K562 (cell line): Measurements from ENCODE around the gene RPRD1B. TPM values are rescaled to one million over a fixed set of nuclear protein-coding genes. Genes with fewer than 3 reads are reported as not detected.

Experiments
- ATF2 ChIP-seq: sonication (generic); formaldehyde crosslinking; IDR thresholded peaks from 2 replicates; pipeline ENCODE4 v1.8.1; 2022; ENCODE audit warnings: missing genetic modification reagents
- ATF3 ChIP-seq, 2 experiments: fragments of 450-650 bp in 1 of 2; sonication (generic) in 1 of 2; formaldehyde crosslinking in 1 of 2; IDR thresholded peaks in 1 of 2; conservative IDR thresholded peaks in 1 of 2; 2 replicates each; pipeline versions ENCODE4 v1.6.1 to v1.8.1; 2016 to 2023; ENCODE audit warnings: mild to moderate bottlenecking in 2 of 2, moderate library complexity in 2 of 2, inconsistent platforms in 1 of 2, missing genetic modification reagents in 1 of 2
- ATF7 ChIP-seq: fragments of 450-650 bp; IDR thresholded peaks from 2 replicates; pipeline ENCODE4 v1.7.1; 2014; ENCODE audit warnings: mild to moderate bottlenecking, moderate library complexity
- BRD9 ChIP-seq: fragments of 450-650 bp; IDR thresholded peaks from 2 replicates; pipeline ENCODE4 v1.6.1; 2018; ENCODE audit warnings: low read depth; ENCODE audit not compliant: partially characterized antibody
- CREB3 ChIP-seq: fragments of 450-650 bp; conservative IDR thresholded peaks from 2 replicates; pipeline ENCODE4 v1.6.1; 2016; ENCODE audit warnings: missing genetic modification characterization, low read depth, mild to moderate bottlenecking, missing compliant biosample characterization, moderate library complexity
- ESRRA ChIP-seq: fragments of 450-650 bp; IDR thresholded peaks from 2 replicates; pipeline ENCODE4 v1.6.1; 2014; ENCODE audit warnings: low read depth, mild to moderate bottlenecking, moderate library complexity, borderline replicate concordance
- ETV6 ChIP-seq, 3 experiments: fragments of 150-350 bp in 1 of 3; sonication (generic) in 1 of 3; formaldehyde crosslinking in 1 of 3; IDR thresholded peaks; 2 replicates each; pipeline versions ENCODE4 v1.6.1 to v1.8.0; 2014 to 2022; ENCODE audit warnings: borderline replicate concordance in 2 of 3, low read depth in 2 of 3, antibody characterized with exemption in 1 of 3, low read length in 1 of 3, mild to moderate bottlenecking in 1 of 3, missing genetic modification reagents in 1 of 3
- HNRNPUL1 ChIP-seq: fragments of 200-400 bp; formaldehyde crosslinking; IDR thresholded peaks from 2 replicates; pipeline ENCODE4 v1.6.1; 2017; ENCODE audit warnings: low read length
- MBD2 ChIP-seq: sonication (generic); IDR thresholded peaks from 2 replicates; pipeline ENCODE4 v1.6.1; 2016; ENCODE audit warnings: low read depth, borderline replicate concordance
- MECOM ChIP-seq: fragments of 250-450 bp; sonication (Bioruptor Pico); IDR thresholded peaks from 2 replicates; pipeline ENCODE4 v1.8.0; 2022; ENCODE audit warnings: inconsistent platforms
- NRF1 ChIP-seq, 2 experiments: fragments of 450-650 bp; IDR thresholded peaks in 1 of 2; conservative IDR thresholded peaks in 1 of 2; 2 replicates each; pipeline ENCODE4 v1.6.1; 2014; ENCODE audit warnings: mild to moderate bottlenecking in 2 of 2
- PRPF4 ChIP-seq: fragments of 200-400 bp; formaldehyde crosslinking; IDR thresholded peaks from one replicate; pipeline ENCODE4 v1.6.1; 2017; ENCODE audit warnings: low read length, low read depth, mild to moderate bottlenecking; ENCODE audit not compliant: insufficient read depth, poor library complexity, severe bottlenecking
- RBM15 ChIP-seq: fragments of 200-400 bp; formaldehyde crosslinking; IDR thresholded peaks from 2 replicates; pipeline ENCODE4 v1.6.1; 2018; ENCODE audit warnings: mild to moderate bottlenecking, low read length, moderate library complexity; ENCODE audit not compliant: insufficient read depth
- SIRT6 ChIP-seq: IDR thresholded peaks from one replicate; pipeline ENCODE4 v1.6.1; 2012; ENCODE audit warnings: low read depth, mild to moderate bottlenecking, control low read depth, inconsistent platforms, low read length, moderate library complexity
- TCFL5 ChIP-seq: fragments of 250-450 bp; sonication (Bioruptor Pico); conservative IDR thresholded peaks from 2 replicates; pipeline ENCODE4 v1.6.1; 2021; ENCODE audit warnings: mild to moderate bottlenecking, moderate library complexity, matching md5 sums
- ZKSCAN3 ChIP-seq: fragments of 250-450 bp; sonication (Bioruptor Pico); IDR thresholded peaks from 2 replicates; pipeline ENCODE4 v1.4.0; 2020
- ZNF124 ChIP-seq: sonication (generic); formaldehyde crosslinking; IDR thresholded peaks from 2 replicates; pipeline ENCODE4 v1.8.1; 2022; ENCODE audit warnings: missing genetic modification reagents
- ZNF146 ChIP-seq: IDR thresholded peaks from one replicate; pipeline ENCODE4 v1.6.1; 2018; ENCODE audit warnings: missing compliant biosample characterization; ENCODE audit not compliant: unreplicated experiment
- ZNF395 ChIP-seq: fragments of 200-800 bp; sonication (Bioruptor generic); IDR thresholded peaks from 2 replicates; pipeline ENCODE4 v1.6.1; 2017; ENCODE audit warnings: missing genetic modification characterization, missing compliant biosample characterization
- polyA plus RNA-seq, 8 experiments: library from polyadenylated mRNA; depleted of rRNA in 4 of 8; stranded (reverse) in 5 of 8; unstranded in 3 of 8; fragments of >200 nt; fragmentation: Nextera tagmentation in 2 of 8; fragmentation: Illumina TruSeq in 1 of 8; extraction: Ambion mirVana in 2 of 8; extraction: Trizol in 1 of 8; gene quantifications; 2 replicates each; pipeline versions ENCODE4 v1.2.1 to v1.2.3, GENCODE V29; 2011 to 2014; ENCODE audit warnings: inconsistent platforms in 1 of 8, missing spikeins in 1 of 8
- total RNA-seq, 7 experiments: library from RNA; depleted of rRNA in 6 of 7; stranded (reverse); fragments of >200 nt in 6 of 7; fragmentation: Illumina TruSeq in 2 of 7; extraction: Trizol in 2 of 7; gene quantifications; 2 replicates each; pipeline versions ENCODE4 v1.2.1 to v1.2.3, GENCODE V29; 2011 to 2021; ENCODE audit warnings: low replicate concordance in 1 of 7

RPRD1B gene
- total and polyA plus RNA-seq, 9 of the 15 experiments (the other 6 are each of a cell fraction or from before 2014, with no cell fraction given) = 5.5 to 43.0 (median 24.4) TPM

GRCh38 chr20:38126932-38127621 lies 93.5 kb downstream of the RPRD1B start (continued):
- TF ChIP-seq CREB3 (tag) (no peak), ATF2 (CRISPR knock-in tag) (no peak), PRPF4 (no peak), NRF1 (conservative IDR thresholded peaks at IDR 0.05 in 1 of 2, IDR thresholded peaks at IDR 0.05 in 1 of 2) (peak in 1 of 2 experiments; percentile 14; a peak in 1 of 4 replicates), ATF7 (peak; percentile 91), ZKSCAN3 (CRISPR knock-in tag) (no peak), MBD2 (peak; percentile 43; the same call in 1 of the 2 replicates), TCFL5 (CRISPR knock-in tag) (no peak), SIRT6 (no peak), ETV6 (IDR thresholded peaks at IDR 0.05; ENCODE audit: borderline replicate concordance in 1 of 2, low read depth in 2 of 2, low read length in 1 of 2) (peak in 1 of 2 experiments; percentile 21; a peak in 1 of 4 replicates), ETV6 (CRISPR knock-in tag; IDR thresholded peaks at IDR 0.05; ENCODE audit: borderline replicate concordance) (no peak), ZNF124 (CRISPR knock-in tag) (no peak), ATF3 (IDR thresholded peaks at IDR 0.05) (peak; percentile 90), ATF3 (CRISPR knock-in tag; conservative IDR thresholded peaks at IDR 0.05) (0 out of 2 replicates have a peak, but pooled peaks have one; percentile 13), BRD9 (no peak), ESRRA (peak; percentile 81; the same call in 1 of the 2 replicates), RBM15 (no peak), ZNF146 (no peak), MECOM (CRISPR knock-in tag) (no peak), HNRNPUL1 (no peak), ZNF395 (CRISPR knock-in tag) (peak; percentile 72; the same call in 1 of the 2 replicates)
